GM21825 (cell line): Measurements from ENCODE around the gene GRM5.
"Not testable (repeated sequence)": the region's sequence is repeated elsewhere in the genome, so short reads cannot be mapped to it uniquely, and the experiment has no call there.

Source experiments
- ATAC-seq: cut with Tn5 transposase; IDR thresholded peaks from one replicate; pipeline ENCODE4 v1.9.1; 2021; ENCODE audit warnings: mild to moderate bottlenecking, moderate library complexity; ENCODE audit not compliant: unreplicated experiment

The GRM5 gene

DNA sequence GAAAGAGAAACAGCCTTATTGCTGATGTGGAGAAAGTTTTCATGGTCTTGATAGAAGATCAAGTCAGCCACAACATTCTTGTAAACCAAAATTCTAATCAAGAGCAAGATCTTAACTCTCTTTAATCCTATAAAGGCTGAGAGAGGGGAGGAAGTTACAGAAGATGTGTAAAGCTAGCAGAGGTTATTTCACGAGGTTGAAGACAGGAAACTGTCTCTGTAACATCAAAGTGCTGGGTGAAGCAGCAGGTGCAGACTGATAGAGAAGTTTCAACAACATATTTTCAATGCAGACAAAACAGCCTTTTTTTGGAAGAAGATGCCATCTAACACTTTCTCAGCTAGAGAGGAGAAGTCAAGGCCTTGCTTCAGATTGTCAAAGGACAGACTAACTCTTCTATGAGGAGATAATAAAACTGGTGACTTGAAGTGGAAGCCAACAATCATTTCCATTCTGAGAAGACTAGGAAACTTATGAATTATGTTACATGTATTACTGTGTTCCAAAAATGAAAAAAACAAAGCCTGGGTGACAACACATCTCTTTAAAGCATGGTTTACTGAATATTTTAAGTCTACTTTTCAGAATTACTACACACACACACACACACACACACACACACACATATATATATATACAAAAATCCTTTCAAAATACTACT is 221.9 kb downstream of the GRM5 start:
- not testable (repeated sequence) for ATAC-seq

DNA sequence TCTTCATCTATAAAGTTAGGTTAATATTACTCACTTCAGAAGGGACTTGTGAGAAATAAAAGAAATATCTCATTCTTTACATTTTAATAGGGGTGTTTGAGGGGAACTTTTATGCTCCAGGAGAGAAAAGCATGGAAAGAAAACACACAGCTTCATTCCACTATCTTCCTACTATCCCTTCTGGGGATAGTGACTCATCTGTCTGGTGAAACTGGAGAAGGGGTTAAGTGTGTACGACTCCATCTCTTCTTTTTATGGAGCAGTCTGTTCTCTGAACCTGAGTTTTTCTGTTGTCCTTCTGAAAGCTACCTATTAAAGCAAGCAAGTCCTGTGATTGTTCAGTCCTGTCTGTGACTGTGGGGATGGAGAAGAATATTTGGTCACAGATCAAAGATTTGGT is 227.6 kb downstream of the GRM5 start:
- ATAC-seq, result not testable (repeated sequence)

DNA sequence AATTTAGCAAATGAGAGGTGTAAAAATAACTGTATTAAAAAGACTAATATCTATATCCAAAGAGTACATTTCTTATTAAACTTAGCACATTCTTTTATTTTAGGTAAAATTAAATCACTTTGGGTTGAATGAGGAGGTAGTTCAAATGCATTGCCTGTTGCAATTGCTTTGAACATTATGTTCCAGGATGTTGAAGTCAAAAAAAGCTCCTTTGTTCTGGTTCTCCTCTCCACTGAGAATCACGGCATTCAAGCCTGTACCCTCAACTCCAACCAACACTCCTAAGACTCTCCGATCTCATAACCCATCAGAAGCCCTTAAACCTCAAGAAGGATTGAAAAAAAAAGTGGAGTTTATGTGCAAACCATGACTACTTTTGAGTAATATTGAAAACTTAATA is 230.1 kb downstream of the GRM5 start:
- ATAC-seq, result not testable (repeated sequence)

DNA sequence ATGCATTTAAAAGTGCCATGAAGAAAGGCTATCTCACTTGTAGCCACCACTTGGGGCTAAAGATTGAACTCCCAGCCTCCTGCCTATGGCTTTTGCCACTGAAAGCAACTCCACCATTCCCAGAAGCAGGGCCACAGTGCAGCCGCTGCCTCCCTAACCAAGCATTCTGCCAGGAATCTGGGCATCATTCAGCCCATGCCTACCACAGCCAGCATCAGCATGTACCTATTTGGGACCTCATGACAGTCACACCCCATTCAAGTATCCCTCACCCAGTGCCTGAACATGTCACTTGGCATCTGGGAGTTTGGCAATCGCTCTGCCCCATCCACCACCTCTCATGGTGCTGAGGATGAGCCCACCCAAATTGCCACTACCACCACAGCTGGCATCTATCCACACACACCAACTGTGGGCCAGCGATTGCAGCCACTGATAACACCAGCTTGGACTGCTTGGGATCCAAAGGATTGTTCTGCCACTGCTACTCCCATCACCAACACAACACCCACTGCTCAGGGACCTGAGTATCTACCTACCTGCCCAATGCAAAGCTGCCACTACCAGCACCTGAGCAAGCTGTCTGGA is 234.4 kb downstream of the GRM5 start:
- ATAC-seq, result no peak

DNA sequence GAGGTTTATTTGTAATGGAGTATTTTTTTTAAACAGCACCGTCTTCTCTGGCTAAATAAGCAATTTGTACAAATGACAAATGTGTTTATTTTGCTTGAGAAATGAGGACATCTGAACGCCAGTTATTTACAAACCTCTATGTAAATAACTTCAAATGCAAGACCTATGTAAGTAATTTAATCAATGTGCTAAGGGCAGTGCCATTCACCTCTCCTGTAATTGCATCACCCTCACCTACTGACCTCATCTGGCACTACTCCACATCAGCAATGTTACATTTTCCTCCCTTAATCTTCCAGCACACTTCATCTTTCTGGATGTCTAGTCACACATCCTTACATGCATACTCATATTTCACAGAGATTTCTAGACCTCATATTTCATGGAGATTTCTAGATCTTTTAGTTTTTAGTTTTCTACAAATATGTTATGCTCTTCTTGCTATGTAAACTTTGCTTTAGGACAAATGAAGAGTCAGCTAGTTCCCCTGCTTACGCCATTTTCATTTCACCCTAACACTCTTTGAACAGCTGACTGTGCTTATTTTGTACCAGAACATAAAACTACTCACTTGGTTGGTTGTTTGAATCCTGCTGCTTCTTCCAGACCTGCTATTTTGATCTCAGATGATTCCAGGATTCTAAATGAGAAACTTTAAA is 238.6 kb downstream of the GRM5 start:
- no peak for ATAC-seq

DNA sequence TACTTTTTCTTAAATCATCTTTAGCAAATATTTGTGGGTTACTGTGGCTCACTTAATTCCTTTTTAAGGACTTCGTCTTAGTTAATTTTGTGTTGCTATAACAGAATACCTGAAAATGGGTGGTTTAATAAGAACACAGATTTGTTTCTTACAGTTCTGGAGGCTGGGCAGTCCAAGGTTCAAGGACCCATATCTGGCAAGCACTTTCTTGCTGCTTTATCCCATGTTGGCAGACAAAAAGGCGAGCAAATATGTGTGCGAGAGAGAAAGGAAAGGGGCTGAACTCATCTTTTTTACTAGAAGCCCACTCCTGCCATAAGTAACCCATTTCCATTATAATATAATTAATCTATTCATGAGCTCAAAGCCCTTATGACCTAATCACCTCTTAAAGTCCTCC is 246.2 kb downstream of the GRM5 start:
- no peak for ATAC-seq

DNA sequence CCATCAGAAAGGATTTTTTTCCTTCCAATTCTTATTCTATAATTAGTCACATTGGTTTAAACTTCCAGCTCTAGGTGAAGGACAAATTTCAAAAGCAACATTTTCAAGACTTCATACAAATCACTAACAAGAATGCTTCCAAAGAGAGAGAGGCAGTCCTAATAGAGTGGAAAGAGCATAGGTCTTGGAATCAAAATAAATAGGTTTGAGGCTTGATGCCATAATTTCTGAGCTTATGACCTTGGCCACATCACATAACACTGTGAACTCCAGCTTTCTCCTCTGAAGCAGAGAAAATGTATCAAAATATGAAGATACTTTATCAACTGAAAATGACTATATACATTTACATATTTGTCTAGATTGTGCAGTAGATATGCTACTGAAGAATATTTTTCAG is 246.8 kb downstream of the GRM5 start:
- ATAC-seq, result no peak

DNA sequence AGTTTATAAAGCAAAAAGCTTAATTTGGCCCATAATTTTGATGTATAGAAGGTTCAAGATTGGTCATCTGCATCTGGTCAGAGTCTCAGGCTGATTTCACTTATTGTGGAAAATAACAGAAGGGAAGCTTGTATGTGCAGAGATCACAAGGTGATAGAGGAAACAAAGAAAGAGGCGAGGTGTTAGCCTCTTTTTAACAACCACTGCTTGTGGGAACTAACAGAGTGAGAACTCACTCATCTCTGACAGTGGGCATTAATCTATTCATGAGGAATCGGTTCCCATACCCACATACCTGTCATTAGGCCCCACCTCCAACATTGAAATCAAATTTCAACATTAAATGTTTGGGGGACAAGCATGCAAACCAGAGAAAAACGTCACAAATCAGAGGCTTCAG is 250.3 kb downstream of the GRM5 start:
- no peak for ATAC-seq

DNA sequence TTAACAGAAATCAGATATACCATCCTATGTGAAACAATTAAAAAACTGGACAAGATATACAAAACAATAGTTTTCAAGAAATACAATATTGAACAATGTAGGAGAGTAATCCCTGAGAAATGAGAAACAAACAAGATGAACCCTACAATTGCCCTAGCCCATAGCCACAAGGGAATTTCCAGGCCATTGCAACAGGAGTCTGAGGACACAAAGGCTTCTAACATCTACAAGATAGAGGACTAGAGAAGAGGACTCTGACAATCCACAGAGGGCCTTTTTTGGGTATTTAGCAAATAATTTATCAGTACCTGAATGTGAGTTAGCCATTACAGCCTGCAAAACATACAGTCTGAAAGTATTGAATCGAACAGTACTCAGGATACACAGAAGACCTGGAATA is 251.7 kb downstream of the GRM5 start:
- peak; percentile 49 for ATAC-seq

DNA sequence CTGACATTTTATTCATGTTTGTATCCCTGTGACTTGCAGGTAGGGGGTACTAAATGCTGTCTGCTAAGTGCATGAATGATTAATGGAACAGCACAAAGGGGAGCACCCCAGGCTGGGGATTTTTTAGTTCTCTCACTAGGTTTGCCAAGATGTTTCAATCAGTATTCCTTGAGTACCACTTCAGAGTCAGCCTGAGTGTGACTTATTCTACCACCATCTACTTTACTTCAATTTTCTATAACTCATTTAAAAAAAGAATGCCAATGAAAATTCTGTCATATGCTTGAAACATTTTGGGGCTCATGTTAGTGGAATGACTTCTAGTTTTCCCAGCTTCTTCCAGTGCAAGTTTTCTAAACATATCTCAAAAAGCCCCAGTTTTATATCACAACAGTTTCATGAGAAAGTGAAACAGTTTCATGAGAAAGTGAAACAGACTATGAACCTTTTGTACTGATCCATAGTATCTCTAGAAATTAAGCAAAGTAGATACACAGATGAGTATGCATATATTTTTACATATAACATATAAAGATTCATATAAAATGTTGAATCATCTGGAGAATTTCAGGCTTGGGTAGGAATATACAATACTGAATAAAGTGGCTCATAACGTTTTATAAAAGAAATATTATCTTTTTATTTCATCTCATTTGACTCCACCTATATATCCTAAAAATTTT is 252.4 kb downstream of the GRM5 start:
- ATAC-seq, result peak; percentile 84

DNA sequence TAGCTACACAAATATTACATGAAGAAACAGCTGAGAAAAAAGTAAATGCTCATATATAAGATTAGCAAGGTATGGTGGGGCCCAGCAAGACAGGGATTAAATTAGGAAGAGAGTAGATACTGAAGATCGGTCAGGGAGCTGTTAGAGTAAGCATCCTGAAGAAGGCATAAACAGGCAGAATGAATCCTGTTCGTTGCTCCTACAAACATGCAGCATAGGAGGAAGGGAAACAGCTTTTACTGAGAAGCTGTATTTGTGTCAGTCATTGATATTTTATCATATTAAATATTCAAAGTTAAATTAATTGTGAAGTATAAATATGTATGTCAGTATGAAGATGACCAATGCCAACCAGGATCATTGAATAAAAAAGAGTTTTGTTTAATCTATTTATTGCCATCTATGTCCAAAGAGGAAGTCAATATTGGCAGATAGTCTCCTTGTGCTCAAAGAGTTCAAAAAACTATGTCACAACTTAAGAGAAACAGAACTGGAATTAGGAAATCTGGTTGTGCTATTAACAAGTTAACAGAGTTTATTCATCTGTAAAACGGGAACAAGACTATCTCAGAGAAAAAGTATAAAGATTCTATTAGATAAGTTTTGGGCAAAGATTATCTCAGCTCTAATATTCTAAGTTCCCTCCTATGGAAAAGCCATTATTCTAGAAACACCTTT is 255.2 kb downstream of the GRM5 start:
- ATAC-seq, result no peak

DNA sequence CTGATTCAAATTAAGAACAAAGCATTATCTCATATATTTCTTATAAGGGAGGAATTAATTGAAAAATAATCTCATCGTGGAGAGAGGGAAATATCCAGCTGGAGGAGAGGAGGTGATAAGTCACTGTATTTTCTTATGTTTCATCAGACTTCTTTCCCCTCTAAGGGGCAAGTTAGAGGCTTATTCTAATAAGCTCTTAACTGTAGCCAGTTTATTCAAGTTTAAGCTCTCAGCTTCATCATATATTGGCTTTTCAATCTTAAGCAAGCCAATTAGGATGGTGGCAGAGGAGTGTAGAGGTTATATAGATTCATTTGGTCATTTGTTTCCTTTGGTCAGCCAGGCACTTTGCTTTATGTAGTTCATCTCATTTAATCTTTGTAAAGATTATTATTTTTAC is 256.7 kb downstream of the GRM5 start:
- ATAC-seq, result no peak

DNA sequence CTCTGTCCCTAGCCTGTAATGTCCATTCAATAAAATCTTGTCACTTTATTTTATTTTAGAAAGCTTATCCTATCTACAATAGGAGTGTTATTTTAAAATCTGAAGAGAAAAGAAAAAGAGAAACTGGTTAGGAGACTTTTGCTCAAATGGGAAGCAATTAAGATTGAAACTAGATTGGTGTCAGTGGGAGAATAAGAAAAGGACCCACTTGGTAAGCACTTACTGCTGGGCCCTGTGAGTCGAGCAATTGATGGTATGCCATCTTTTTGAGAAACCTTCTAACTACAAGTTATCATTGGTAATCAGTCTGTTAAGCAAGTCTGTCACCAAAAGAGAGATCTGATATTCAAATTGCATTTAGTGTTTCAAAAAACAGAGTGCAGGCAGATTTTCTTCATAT is 258.4 kb downstream of the GRM5 start:
- no peak for ATAC-seq

DNA sequence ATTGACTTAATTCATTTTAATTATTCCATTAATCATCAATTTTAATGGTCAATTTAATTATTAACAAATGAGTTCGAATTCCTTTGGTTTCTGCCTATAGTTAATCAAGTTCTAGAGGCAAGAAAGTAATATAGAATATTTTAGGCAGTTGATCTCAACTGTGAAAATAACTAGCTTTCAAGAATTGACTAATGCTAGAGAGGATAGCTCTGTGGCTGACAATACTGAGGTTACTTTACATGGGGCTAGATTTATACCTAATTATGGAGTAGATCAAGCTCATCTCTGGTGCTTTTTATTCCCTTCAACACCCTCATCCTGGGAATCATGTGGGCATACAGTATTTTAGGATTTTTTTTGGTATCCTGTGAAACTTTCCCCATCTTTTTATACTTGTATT is 259.4 kb downstream of the GRM5 start:
- ATAC-seq, result no peak

DNA sequence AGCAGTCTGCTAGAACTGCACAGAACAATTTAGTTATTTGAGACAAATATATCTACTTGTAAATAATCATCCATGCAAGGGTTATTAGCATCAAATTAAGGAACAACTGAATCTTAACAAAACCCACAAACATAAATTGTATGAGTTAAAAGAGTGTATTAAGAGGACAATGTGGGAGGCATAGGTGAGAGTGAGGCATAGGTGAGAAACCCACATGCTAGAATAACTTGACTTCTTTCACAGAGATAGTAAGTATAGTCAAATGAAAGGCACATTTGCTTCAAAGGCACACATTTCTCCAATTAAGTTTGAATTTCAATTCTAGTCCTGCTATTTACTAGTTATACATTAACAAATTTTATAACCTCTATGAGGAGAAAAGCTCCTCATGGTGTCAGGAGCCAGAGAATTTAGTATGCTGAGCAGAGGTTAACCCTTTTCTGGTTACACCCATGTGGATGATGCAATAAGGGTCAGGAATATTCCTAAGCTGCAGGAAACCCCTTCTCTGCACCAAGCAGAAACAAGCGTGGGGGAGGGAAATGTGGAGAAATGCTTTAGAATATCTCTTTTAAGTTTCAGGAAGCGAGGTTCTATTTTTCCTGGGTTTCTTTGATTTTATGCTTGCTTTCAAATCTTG is 264.2 kb downstream of the GRM5 start:
- ATAC-seq, result no peak

DNA sequence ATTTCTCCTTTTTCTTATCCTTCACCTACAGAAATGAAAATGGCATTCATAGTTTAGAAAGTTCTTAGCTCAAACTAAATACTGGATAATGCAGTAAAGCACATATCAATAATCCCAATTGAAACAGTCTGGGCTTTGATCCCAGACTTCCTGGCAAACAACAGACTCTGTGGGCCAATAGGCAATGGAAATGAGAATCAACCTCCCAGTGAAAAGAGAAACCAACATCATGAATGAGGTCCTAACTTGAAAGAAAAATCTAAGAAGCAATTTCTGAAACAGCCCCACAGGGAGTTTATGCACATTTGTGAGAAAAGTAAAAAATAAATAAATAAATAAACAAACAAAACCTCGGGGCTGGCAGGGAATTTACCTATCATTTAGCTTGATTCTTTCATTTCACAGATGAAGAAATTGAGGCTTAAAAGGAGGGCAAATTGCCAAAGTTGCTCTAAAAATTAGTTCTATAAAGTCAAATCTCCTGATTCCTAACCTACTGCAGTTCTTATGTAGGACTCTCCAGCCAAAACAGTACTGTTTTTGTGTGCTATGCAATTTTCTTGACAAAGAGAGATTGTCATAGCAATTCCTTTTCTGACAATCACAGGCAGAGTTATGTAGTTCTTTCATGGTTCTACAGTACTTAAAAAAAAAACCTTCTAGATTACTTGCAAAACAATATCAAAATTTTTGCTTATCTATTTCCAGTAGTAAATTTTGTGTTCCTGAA is 265.8 kb downstream of the GRM5 start:
- ATAC-seq, result no peak

DNA sequence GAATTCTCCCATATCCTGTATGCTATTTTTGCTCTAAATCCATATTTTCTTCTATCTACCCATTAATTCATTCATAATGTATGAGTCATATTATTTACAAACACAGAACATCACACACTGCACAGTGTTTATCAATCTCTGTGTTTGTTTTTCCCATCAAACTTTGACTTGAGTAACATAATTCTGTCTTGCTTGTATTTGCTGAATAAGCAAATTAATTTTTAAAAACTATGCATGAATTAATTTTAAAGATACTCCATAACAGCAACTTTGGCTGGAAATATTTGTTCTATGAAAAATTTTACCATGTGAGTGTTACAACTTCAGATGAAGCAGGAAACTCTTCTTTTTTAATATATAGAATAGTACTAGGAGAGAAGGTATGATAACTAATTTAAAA is 275.6 kb downstream of the GRM5 start:
- ATAC-seq, result no peak

DNA sequence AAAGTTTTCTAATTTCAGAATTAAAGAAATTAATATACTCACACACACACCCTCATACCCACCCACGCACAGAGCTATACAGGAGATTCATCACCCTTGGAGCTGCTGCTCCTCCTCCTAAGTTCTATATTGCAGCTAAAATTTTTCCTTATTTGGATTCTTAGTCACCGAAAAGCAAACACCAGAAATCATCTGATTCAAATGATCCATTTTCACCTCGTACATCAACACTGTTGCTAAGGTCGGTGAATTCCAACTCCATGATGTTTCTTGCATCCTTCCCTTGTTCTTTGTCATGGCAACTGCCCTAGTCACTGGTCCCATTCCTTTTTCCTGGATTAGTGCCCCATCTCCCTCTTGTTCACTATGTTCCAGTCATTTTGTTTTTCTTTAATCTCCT is 286.2 kb downstream of the GRM5 start:
- ATAC-seq, result no peak

DNA sequence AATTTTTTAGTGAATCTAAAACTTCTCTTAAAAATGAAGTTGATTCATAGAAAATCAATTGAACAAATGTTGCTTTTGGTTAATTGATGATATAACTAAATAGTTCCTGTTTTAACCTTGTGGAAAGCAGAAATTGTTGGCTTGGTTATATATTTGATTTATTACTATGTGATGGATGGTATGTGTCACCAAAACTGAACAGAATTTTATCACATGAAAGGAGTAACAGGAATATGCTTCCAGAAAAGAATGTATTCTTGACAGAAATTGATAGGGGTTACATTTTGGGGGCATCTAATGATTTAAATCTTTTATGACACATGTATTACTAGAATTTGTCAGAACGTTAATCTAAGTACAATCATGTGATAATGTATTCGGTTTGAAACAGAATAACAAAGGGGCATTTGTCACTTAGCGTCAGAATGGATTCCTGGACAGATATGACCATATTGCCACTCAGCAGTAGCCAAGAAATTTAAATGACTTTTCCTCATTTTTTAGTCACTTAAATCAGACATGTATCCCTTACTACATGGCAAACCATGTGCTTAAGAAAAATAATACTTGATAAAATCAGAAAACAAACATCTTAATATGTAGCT is 295.2 kb downstream of the GRM5 start:
- ATAC-seq, result no peak

DNA sequence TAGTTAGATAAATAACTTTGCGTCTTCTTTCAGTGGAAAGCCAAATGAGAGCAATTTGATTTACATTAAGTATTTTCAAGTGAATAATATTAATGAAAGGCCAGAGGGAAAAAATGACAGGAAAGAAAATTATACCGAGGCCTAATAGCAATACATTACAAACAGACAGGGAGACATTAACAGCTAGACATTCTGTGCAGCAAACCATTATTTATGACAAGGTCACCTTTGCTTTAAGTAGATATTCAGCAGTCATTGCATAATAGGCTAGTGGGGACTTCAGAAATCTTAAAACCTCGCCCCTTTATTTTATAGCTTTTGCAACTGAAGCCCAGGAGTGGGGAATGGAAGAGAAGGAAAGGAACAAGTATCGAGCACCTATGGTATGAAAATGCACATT is 321.6 kb downstream of the GRM5 start:
- ATAC-seq, result no peak
